Measurements from ENCODE around the gene BICRA. TPM values are rescaled to one million over a fixed set of nuclear protein-coding genes. Genes with fewer than 3 reads are reported as not detected.
A peak's percentile ranks its signal among the peaks of the same experiment; 100 is the strongest.

Gene BICRA
- total RNA-seq (7.8 and 13.5 TPM in 2 replicates), polyA plus RNA-seq (3.0 and 5.0 TPM in 2 replicates)

DNA sequence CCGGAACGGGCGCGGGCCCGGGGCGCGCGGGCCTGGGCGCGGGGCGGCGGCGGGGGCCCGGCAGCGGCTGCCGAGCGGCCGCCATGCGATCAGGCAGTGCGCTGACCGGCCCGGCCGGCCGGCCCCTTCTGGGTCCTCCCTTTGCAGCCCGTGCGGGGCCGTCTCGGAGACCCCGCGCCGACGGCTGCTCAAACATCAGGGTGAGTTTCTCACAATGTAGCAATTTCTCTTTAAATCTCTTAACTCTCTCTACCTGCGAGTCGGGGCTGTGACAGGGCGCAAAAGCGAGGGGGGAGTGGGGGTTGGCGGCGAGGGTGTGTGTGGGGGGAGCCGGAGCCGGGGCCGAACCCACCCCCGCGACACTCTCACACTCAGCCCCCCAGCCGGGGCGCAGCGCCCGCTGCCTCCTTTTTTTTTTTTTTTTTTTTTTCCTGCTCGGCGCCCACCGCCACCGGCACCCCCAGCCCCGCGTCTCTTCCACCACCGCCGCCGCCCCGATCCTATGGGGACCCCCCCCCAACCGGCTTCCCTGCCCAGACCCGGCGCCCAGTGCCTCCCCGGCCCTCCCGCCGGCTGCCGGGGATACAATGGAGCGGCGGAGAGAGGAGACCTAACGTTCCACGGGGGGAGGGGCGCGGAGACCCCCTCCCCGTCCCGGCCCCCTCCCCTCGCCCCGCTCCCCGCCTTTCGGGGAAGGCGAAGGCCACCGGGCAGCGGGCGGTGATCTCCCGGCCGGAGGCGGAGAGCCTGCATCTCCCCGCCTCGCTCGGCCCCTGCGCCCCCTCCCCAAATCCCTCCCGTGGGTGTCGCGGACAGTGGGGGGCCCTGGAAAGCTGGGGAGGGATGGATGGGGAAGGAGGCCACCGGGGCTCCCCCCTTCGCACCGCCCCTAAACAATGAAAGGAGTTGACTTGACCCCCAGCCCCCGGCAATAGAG is at the start of gene BICRA:
Gene BICRA, plus strand, starts transcription at position 166 of the 937 bp plus-strand sequence. CDS start 64,441 bp downstream, outside the sequence.
- Histone ChIP-seq H3K4me1 (ENCODE audit: low read depth) (peaks cover 4% of the 10 kb centered on the region), H3K27me3 (no peaks in the 10 kb centered on the region), H3K36me3 (no peaks in the 10 kb centered on the region), H3K27ac (peak within 1 kb of the TSS; percentile 97), H3K9me3 (ENCODE audit: low read depth) (no peaks in the 10 kb centered on the region), H3K4me3 (peak within 1 kb of the TSS; percentile 91)
- TF ChIP-seq, protein P1, sequence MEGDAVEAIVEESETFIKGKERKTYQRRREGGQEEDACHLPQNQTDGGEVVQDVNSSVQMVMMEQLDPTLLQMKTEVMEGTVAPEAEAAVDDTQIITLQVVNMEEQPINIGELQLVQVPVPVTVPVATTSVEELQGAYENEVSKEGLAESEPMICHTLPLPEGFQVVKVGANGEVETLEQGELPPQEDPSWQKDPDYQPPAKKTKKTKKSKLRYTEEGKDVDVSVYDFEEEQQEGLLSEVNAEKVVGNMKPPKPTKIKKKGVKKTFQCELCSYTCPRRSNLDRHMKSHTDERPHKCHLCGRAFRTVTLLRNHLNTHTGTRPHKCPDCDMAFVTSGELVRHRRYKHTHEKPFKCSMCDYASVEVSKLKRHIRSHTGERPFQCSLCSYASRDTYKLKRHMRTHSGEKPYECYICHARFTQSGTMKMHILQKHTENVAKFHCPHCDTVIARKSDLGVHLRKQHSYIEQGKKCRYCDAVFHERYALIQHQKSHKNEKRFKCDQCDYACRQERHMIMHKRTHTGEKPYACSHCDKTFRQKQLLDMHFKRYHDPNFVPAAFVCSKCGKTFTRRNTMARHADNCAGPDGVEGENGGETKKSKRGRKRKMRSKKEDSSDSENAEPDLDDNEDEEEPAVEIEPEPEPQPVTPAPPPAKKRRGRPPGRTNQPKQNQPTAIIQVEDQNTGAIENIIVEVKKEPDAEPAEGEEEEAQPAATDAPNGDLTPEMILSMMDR (IDR thresholded peaks at IDR 0.05; ENCODE audit: low read depth, low read length) = no peak
- peak; percentile 92 for DNase-seq (ENCODE audit: low read depth in 1 of 2, low spot score in 1 of 2)

DNA sequence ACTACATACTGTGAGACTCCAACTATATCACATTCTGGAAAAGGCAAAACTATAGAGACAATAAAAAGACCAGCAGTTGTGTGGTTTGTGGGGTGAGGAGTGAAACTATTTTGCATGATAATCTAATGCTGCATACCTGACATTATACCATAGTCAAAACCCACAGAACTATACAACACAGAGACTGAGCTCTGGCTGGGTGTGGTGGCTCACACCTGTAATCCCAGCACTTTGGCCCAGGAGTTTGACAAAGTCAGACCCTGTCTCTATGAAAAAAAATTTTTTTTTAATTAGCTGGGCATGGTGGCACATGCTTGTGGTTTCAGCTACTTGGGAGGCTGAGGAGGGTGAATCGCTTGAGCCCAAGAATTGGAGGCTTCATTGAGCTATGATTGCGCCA is 47.9 kb upstream of the BICRA start:
- Histone ChIP-seq H3K27me3 (no peaks in the 10 kb centered on the region), H3K36me3 (no peaks in the 10 kb centered on the region), H3K27ac (no peak overlapping the region), H3K4me1 (ENCODE audit: low read depth) (no peaks in the 10 kb centered on the region), H3K9me3 (ENCODE audit: low read depth) (no peaks in the 10 kb centered on the region), H3K4me3 (no peak overlapping the region)
- no peak for DNase-seq (ENCODE audit: low read depth in 1 of 2, low spot score in 1 of 2)
- TF ChIP-seq, protein P1 (IDR thresholded peaks at IDR 0.05; ENCODE audit: low read depth, low read length) = no peak

DNA sequence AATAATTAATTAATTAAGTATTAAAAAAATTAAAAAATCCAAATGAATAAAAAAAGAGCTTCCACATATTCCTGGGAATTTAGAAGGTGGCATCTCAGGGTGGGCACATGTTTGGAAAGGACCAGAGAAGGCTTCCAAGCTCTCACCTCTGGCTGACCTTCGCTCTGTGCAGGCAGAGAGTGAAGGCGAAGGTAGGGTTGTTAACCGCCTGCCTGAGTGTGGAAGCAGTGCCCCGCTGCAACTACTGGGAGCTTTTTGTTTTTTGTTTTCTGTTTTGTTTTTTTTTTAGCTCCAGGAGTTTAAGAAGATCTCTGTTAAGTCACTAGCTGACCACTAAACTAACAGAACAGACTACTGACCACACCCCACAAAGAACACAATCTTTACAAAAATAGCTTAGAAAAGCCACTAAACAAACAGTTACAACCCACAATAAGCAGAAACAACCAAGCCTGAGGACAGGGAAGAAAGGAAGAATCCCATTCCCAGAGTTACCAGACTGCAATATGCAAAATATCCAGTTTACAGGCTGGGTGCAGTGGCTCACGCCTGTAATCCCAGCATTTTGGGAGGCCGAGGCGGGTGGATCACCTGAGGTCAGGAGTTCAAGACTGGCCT is 47.4 kb upstream of the BICRA start:
- no peak for DNase-seq (ENCODE audit: low read depth in 1 of 2, low spot score in 1 of 2)
- Histone ChIP-seq H3K36me3 (no peaks in the 10 kb centered on the region), H3K4me3 (no peak overlapping the region), H3K4me1 (ENCODE audit: low read depth) (no peaks in the 10 kb centered on the region), H3K27me3 (no peaks in the 10 kb centered on the region), H3K9me3 (ENCODE audit: low read depth) (no peaks in the 10 kb centered on the region), H3K27ac (no peak overlapping the region)
- TF ChIP-seq, protein P1 (IDR thresholded peaks at IDR 0.05; ENCODE audit: low read depth, low read length) = no peak

DNA sequence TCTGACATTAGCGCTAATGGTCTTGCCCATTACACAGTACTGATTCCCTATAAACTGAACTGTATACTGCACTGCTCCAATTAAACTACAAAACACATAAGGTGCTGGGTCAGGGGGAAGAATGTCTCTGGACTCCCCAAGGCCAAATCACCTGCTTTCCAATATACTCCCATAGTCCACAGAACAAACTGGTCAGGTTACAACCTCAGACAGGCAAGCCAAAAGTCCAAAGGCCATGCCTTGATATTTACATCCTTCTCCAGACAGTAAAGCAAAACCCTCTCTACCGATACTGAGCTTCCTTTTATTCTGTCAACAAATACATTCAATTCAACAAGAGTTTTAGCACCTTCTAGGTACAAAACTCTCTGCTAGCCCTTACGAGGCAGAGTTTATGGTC is 44.9 kb upstream of the BICRA start:
- no peaks in the 10 kb centered on the region for H3K4me1 ChIP-seq (ENCODE audit: low read depth)
- no peak overlapping the region for H3K27ac ChIP-seq
- H3K36me3 ChIP-seq = no peaks in the 10 kb centered on the region
- no peaks in the 10 kb centered on the region for H3K27me3 ChIP-seq
- H3K4me3 ChIP-seq = no peak overlapping the region
- DNase-seq (ENCODE audit: low read depth in 1 of 2, low spot score in 1 of 2) = no peak
- TF ChIP-seq, protein P1 (IDR thresholded peaks at IDR 0.05; ENCODE audit: low read depth, low read length) = no peak
- H3K9me3 ChIP-seq (ENCODE audit: low read depth) = no peaks in the 10 kb centered on the region

DNA sequence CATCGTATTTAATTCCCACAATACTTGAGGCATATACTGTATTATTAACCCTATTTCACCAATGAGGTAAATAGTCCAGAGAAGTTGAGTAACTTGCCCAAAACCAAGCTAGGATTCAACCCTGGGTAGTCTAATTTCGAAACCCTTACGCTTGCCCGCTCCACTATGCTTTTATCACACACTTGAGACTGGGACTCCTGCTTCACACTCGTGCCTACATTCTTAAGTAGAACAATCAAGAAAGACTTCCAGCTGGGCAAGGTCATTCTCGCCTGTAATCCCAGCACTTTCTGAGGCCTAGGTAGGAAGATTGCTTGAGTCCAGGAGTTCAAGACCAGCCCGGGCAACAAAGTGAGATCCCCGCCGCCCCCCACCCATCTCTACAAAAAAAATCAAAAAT is 39.6 kb upstream of the BICRA start:
- Histone ChIP-seq H3K27me3 (no peaks in the 10 kb centered on the region), H3K4me1 (ENCODE audit: low read depth) (no peaks in the 10 kb centered on the region), H3K27ac (no peak overlapping the region), H3K9me3 (ENCODE audit: low read depth) (no peaks in the 10 kb centered on the region), H3K36me3 (no peaks in the 10 kb centered on the region), H3K4me3 (no peak overlapping the region)
- no peak for DNase-seq (ENCODE audit: low read depth in 1 of 2, low spot score in 1 of 2)
- TF ChIP-seq, protein P1 (IDR thresholded peaks at IDR 0.05; ENCODE audit: low read depth, low read length) = no peak

Data from cardiac muscle cell (in vitro differentiated cells and primary cell).